HL-60 (cell line): ENCODE results near the gene LRRC72.

Source experiments
- DNase-seq, 2 experiments: peaks; one replicate each; pipeline ENCODE4 v3.0.0-alpha.2; 2010 to 2020; ENCODE audit warnings: low read depth in 1 of 2, low spot score in 1 of 2
- H3K27ac ChIP-seq: fragments of 250-450 bp; sonication (Bioruptor Pico); replicated peaks from 2 replicates; pipeline ENCODE4 v1.5.1; 2020; ENCODE audit warnings: mild to moderate bottlenecking, moderate library complexity
- H3K27me3 ChIP-seq: fragments of 250-450 bp; sonication (Bioruptor Pico); 2 replicates; pipeline ENCODE4 v1.5.1; 2021; ENCODE audit warnings: mild to moderate bottlenecking, moderate library complexity; ENCODE audit not compliant: insufficient read depth, poor library complexity, severe bottlenecking
- H3K4me3 ChIP-seq: replicated peaks from 2 replicates; pipeline ENCODE4 v1.5.1; 2011; ENCODE audit warnings: mild to moderate bottlenecking, control low read depth, low read length; ENCODE audit not compliant: insufficient read depth
- CTCF ChIP-seq: IDR thresholded peaks from one replicate; pipeline ENCODE4 v1.5.1; 2011; ENCODE audit warnings: low read length, control low read depth, inconsistent platforms; ENCODE audit not compliant: insufficient read depth
- GABPA ChIP-seq: IDR thresholded peaks from 2 replicates; pipeline ENCODE4 v1.6.1; 2012; ENCODE audit warnings: low read depth
- POLR2AphosphoS5 ChIP-seq: IDR thresholded peaks from 2 replicates; pipeline ENCODE4 v1.6.1; 2012; ENCODE audit warnings: low read depth
- REST ChIP-seq: IDR thresholded peaks from 2 replicates; pipeline ENCODE4 v1.6.1; 2012; ENCODE audit warnings: low read depth; ENCODE audit not compliant: insufficient replicate concordance
- SPI1 ChIP-seq: IDR thresholded peaks from 2 replicates; pipeline ENCODE4 v1.6.1; 2012; ENCODE audit warnings: low read depth, mild to moderate bottlenecking, borderline replicate concordance

The LRRC72 gene

GRCh38 chr7:16587790-16588189, 61.2 kb downstream of the LRRC72 start:
- Histone ChIP-seq H3K27me3 (no peaks in the 10 kb centered on the region), H3K27ac (no peak overlapping the region), H3K4me3 (no peak overlapping the region)
- no peak for DNase-seq
- TF ChIP-seq CTCF (no peak), GABPA (no peak), POLR2AphosphoS5 (no peak), REST (no peak), SPI1 (no peak)

- TF ChIP-seq SPI1 (no peak), POLR2AphosphoS5 (no peak), GABPA (no peak), CTCF (no peak), REST (no peak)
- no peaks in the 10 kb centered on the region for H3K27me3 ChIP-seq
- H3K4me3 ChIP-seq, result no peak overlapping the region
- DNase-seq, result no peak
- H3K27ac ChIP-seq, result no peak overlapping the region
Observed at GRCh38 chr7:16589881-16590280, 63.3 kb downstream of the LRRC72 start.

- Histone ChIP-seq H3K27ac (no peak overlapping the region), H3K4me3 (no peak overlapping the region), H3K27me3 (no peaks in the 10 kb centered on the region)
- DNase-seq, result no peak
- no peak for TF ChIP-seq GABPA
- no peak for TF ChIP-seq POLR2AphosphoS5
- no peak for TF ChIP-seq SPI1
- no peak for TF ChIP-seq CTCF
- no peak for TF ChIP-seq REST
Observed at GRCh38 chr7:16590424-16590823, 63.8 kb downstream of the LRRC72 start.
